Activated CD8-positive, alpha-beta T cell treated with anti-CD3 and anti-CD28 coated beads, Interleukin-2, amount 10 ng/mL, durations not matched to agents 7 days and 5 days (primary cell): ENCODE data around the gene FAM98B. TPM values are rescaled to one million over a fixed set of nuclear protein-coding genes. Genes with fewer than 3 reads are reported as not detected.
"Not testable (repeated sequence)": the region's sequence is repeated elsewhere in the genome, so short reads cannot be mapped to it uniquely, and the experiment has no call there.

Experiments
- ATAC-seq: fragments of 150-1000 bp; cut with Tn5 transposase; one replicate; pipeline ENCODE4 v1.10.0; 2021; ENCODE audit warnings: moderate library complexity
- CTCF ChIA-PET: fragments of 350-600 bp; sonication (Branson Sonifier 250); formaldehyde crosslinking; loops from one replicate; lab custom pipeline; 2021; ENCODE audit warnings: antibody characterized with exemption; lab: Charles Lee
- POLR2A ChIA-PET: fragments of 350-600 bp; sonication (Branson Sonifier 250); formaldehyde crosslinking; loops from one replicate; lab custom pipeline; 2021; ENCODE audit warnings: antibody characterized with exemption; lab: Charles Lee
- DNase-seq: peaks from one replicate; pipeline ENCODE4 v3.0.0-alpha.2; 2020
- H3K27ac Mint-ChIP-seq: one replicate; pipeline ENCODE4 v1.8.0; 2021; ENCODE audit warnings: mild to moderate bottlenecking, mixed read lengths
- H3K27me3 Mint-ChIP-seq: one replicate; pipeline ENCODE4 v1.8.0; 2021; ENCODE audit warnings: low read depth, mixed read lengths
- H3K36me3 Mint-ChIP-seq: one replicate; pipeline ENCODE4 v1.8.0; 2021; ENCODE audit warnings: low read depth, mixed read lengths
- H3K4me1 Mint-ChIP-seq: one replicate; pipeline ENCODE4 v1.8.0; 2021; ENCODE audit warnings: low read depth, mixed read lengths
- H3K4me3 Mint-ChIP-seq: one replicate; pipeline ENCODE4 v1.8.0; 2021; ENCODE audit warnings: mild to moderate bottlenecking, mixed read lengths
- H3K9me3 Mint-ChIP-seq: one replicate; pipeline ENCODE4 v1.8.0; 2022; ENCODE audit warnings: mixed read lengths; ENCODE audit not compliant: insufficient read depth
- total RNA-seq, 2 experiments: library from RNA; stranded (reverse); gene quantifications; one replicate each; pipeline ENCODE4 v1.2.3, GENCODE V29; 2021

FAM98B gene
- total RNA-seq, 2 experiments from 2014 or later: 42.8 to 43.9 TPM

DNA sequence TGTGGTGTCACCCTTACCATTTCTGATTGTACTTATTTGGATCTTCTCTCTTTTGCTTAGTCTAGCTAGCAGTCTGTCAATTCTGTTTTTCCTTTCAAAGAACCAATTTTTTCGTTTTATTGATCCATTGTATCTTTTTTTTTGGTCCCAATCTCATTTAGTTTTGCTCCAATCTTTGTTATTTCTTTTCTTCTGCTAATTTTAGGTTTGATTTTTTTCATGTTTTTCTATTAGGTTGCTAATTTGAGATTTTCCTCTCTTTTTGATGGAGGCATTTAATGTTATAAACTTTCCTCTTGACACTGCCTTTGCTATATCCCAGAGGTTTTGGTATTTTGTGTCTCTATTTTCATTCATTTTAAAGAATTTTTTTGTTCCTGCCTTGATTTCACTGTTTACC lies 16.9 kb upstream of the FAM98B start:
- no peak for ATAC-seq
- Mint-ChIP-seq H3K27me3 (peaks cover 46% of the 10 kb centered on the region), H3K4me1 (peaks cover 11% of the 10 kb centered on the region), H3K4me3 (no peak overlapping the region), H3K9me3 (no peaks in the 10 kb centered on the region), H3K36me3 (no peaks in the 10 kb centered on the region), H3K27ac (no peak overlapping the region)
- ChIA-PET CTCF (no interaction called here), POLR2A (no interaction called here)
- DNase-seq: no peak

DNA sequence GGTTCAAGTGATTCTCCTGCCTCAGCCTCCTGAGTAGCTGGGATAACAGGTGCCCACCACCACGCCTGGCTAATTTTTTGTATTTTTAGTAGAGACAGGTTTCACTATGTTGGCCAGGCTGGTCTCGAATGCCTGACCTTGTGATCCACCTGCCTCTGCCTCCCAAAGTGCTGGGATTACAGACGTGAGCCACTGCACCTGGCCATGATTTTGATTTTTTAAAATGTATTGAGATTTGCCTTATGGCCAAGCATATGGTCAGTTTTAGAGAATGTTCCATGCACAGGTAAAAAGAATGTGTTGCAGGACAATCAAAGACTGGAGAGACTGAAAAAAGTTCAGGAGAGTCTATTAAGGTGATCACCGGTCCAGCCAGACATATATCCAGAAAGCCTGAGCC lies 16.3 kb upstream of the FAM98B start:
- H3K36me3 Mint-ChIP-seq, POLR2A ChIA-PET, H3K9me3 Mint-ChIP-seq, H3K27ac Mint-ChIP-seq, ATAC-seq, DNase-seq, H3K4me3 Mint-ChIP-seq: not testable (repeated sequence)
- Mint-ChIP-seq H3K4me1 (peaks cover 11% of the 10 kb centered on the region), H3K27me3 (peaks cover 43% of the 10 kb centered on the region)
- CTCF ChIA-PET: interaction anchor here (5.0 to 5.5 kb wide), 2 partner anchors 250 to 261 kb away, joined by 151 to 261 read pairs; no protein-coding TSS in a partner anchor

DNA sequence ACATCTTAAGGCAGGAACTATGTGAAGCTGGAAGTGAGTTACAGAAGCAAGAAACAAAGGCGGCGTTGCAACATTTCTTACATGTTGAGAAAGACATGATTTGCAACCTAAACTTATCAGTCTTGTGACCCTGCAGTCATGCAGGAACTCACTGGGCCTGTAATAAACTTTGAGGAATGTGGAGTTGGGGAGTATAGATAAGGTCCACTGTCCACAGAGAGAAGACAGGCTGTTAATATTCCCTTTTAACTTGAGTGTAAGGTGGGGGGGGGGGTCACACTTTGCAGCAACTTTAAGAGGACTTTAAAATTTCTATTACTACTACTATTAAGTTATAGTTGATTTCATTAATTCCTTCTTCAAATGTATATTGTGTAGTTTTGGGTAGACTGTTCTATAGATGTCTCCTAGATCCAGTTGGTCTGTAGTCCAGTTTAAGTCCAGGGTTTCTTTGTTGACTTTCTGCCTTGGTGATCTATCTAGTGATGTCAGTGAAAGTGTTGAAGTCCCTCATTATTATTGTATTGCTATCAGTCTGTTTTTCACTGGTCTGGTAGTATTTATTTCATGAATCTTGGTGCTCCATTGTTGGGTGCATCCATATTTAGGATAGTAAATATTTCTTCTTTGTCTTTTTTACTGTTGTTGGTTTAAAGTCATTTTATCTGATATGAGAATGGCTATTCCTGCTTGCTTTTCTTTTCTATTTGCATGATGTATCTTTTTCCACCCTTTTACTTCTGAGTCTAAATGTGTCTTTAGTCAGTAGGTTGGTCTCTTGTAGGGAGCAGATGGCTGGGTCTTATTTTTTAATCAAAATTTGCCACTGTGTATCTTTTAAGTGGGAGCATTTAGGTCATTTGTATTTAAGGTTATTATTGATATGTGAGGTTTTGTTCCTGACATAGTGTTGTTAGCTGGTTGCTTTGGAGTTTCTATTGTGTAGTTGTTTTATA lies 15.6 kb upstream of the FAM98B start:
- ChIA-PET CTCF (interaction anchor here (1.0 to 5.5 kb wide), 9 partner anchors 8 to 260 kb away, joined by 3 to 261 read pairs (median 32); partner anchors contain the start of gene FAM98B), POLR2A (no interaction called here)
- Mint-ChIP-seq H3K4me3 (no peak overlapping the region), H3K27ac (no peak overlapping the region), H3K4me1 (peaks cover 11% of the 10 kb centered on the region), H3K36me3 (no peaks in the 10 kb centered on the region), H3K9me3 (no peaks in the 10 kb centered on the region), H3K27me3 (peaks cover 41% of the 10 kb centered on the region)
- DNase-seq (no peak), ATAC-seq (no peak)

DNA sequence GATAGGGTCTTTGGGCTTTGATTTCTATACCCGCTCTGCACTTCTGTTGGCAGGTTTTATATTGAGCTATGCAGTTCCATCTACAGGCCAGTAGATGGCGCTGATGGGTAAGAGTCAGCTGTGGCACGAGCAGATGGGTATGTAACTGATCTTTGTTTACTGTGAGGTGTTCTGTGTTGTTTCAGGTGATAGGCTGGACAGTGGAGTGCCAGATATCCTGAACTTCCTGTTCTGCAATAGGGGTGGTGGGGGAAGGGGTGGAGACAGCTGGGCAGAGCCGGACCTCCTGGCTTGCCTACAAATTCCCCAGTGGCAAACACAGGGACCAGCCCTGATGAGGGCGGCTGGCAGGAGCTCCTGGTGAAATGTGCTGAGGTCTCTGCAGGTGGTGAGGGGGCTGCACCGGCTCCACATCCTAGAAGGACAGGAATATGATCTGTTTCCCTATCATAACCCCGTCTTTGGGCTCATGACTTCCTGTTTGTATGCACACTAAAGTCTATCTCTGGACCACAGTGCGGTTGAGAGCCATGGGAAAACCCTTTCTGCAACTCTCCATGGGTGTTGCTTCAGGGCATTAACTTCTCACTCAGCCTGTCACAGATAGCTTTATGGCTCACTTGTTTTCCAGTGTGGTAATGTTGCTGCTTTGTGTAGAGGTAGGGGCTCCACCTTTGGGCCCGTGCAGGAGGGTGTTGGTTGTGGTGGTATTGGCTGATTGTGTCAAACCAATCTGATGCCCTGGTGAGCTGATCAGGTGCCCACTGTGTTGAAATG lies 13.4 kb upstream of the FAM98B start:
- CTCF ChIA-PET: interaction anchor here (0.6 to 5.5 kb wide), 59 partner anchors 8 to 1316 kb away, joined by 3 to 261 read pairs (median 5); partner anchors contain the start of gene FAM98B

DNA sequence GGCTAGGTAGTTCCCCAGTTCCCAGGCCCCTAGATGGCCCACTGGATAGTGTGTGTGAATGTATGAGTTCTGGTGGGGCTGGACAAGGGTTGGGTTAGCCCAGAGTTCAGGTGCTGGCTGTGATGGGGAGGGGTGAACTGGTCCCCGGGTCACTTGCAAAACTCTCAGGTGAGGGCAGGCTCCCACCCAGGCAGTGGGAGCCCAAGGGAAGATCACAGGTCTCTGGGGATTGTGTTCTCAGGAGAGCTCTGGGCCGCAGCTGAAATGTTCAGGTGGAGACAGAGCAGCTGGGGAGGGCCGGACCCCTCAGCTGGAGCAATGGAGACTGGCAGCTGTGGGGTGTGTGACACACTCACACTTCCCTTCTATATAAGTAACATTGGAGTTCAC lies 12.8 kb upstream of the FAM98B start:
- Mint-ChIP-seq H3K27me3 (peaks cover 35% of the 10 kb centered on the region), H3K4me1 (peaks cover 11% of the 10 kb centered on the region), H3K9me3 (no peaks in the 10 kb centered on the region), H3K36me3 (no peaks in the 10 kb centered on the region), H3K4me3 (no peak overlapping the region), H3K27ac (no peak overlapping the region)
- no peak for DNase-seq
- CTCF ChIA-PET: interaction anchor here (0.9 to 5.5 kb wide), 39 partner anchors 8 to 1315 kb away, joined by 3 to 261 read pairs (median 5); partner anchors contain the start of gene FAM98B
- no peak for ATAC-seq
- POLR2A ChIA-PET: interaction anchor here (2.9 kb wide), 1 partner anchor 13 kb away, joined by 15 read pairs; the partner anchor contains the start of gene FAM98B

More for the DNA sequence above, 13.4 kb upstream of the FAM98B start:
- peaks cover 11% of the 10 kb centered on the region for H3K4me1 Mint-ChIP-seq
- ATAC-seq (peak; percentile 82), DNase-seq (peak; percentile 73)
- H3K36me3 Mint-ChIP-seq: no peaks in the 10 kb centered on the region
- no peaks in the 10 kb centered on the region for H3K9me3 Mint-ChIP-seq
- H3K27ac Mint-ChIP-seq: no peak overlapping the region
- no peak overlapping the region for H3K4me3 Mint-ChIP-seq
- peaks cover 34% of the 10 kb centered on the region for H3K27me3 Mint-ChIP-seq
- POLR2A ChIA-PET: interaction anchor here (0.9 to 2.9 kb wide), 3 partner anchors 14 to 259 kb away, joined by 3 to 15 read pairs (median 3); partner anchors contain the start of gene FAM98B

DNA sequence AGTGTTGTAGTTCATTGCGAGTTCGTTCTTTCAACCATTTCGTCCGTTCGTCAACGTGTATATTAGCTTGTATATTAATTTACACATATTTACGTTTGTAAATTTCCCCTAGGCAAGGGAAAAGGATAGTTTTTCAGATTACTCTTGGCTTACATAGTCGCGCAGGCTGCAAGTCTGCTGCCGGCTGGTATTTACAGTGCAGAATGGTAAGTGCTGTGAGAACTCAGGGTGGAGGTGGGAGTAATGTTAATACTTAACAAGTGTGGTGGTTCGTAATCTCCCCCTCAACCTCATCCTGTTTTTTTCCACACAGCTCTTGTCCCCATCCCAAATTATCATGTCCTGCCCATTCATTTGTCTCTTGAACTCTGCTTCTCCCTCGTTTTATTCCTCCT lies 766 bp downstream of the FAM98B start:
- H3K4me1 Mint-ChIP-seq: peaks cover 30% of the 10 kb centered on the region
- H3K9me3 Mint-ChIP-seq: no peaks in the 10 kb centered on the region
- H3K36me3 Mint-ChIP-seq: no peaks in the 10 kb centered on the region
- ChIA-PET CTCF (interaction anchor here (0.6 to 5.8 kb wide), 18 partner anchors 10 to 1820 kb away, joined by 3 to 87 read pairs (median 4); no protein-coding TSS in a partner anchor), POLR2A (interaction anchor here (0.6 to 1.7 kb wide), 14 partner anchors 13 to 245 kb away, joined by 3 to 15 read pairs (median 5); no protein-coding TSS in a partner anchor)
- peaks cover 9% of the 10 kb centered on the region for H3K27me3 Mint-ChIP-seq
- peak overlapping the region; percentile 92 for H3K27ac Mint-ChIP-seq
- H3K4me3 Mint-ChIP-seq: peak overlapping the region; percentile 96
- ATAC-seq (peak; percentile 17), DNase-seq (no peak)

DNA sequence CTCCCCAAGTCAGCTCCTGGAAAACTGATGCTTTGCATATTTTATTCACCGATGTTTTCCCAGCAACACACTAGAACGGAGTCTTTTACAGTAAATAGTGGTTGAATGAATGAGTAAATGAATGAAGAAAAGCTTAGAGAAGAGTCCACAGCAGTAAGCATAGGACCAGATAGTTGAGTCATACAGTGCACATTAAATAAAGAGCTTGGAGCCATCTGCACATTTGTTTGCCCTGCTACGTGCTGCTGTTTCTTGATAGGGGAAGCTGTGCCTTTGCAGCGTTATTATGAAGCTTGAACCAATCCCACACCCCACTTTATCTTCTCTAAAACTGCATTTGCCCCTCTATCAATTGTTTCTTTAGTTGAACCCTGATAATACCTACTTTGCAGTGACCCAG lies 1.2 kb downstream of the FAM98B start:
- Mint-ChIP-seq H3K27me3 (peaks cover 6% of the 10 kb centered on the region), H3K4me3 (peak overlapping the region; percentile 96), H3K27ac (peak overlapping the region; percentile 92), H3K9me3 (no peaks in the 10 kb centered on the region), H3K4me1 (peaks cover 33% of the 10 kb centered on the region), H3K36me3 (no peaks in the 10 kb centered on the region)
- POLR2A ChIA-PET: interaction anchor here (0.9 to 1.7 kb wide), 9 partner anchors 14 to 244 kb away, joined by 3 to 15 read pairs (median 6); no protein-coding TSS in a partner anchor
- ATAC-seq: no peak
- DNase-seq: no peak
- CTCF ChIA-PET: interaction anchor here (0.6 to 5.8 kb wide), 14 partner anchors 9 to 1125 kb away, joined by 3 to 87 read pairs (median 4); no protein-coding TSS in a partner anchor

DNA sequence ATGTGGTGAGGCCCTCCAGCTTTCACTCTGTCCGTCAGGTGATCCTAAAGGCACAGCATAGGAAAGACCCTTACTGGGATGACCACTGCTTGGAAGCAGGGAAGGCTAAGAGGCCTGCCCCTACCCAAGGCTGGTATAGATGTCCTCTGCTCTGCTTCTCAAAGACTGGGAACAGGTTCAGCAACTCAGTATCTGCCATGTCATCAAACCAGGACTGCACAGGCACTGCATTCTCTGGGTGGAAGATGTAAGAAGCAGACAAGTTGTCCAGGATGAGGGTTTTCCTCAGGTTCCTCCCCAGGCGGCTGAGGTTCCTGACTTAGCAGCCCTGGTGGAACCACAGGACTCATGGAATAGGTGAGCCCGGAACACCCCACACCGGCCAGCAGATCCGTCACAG lies 4.7 kb downstream of the FAM98B start:
- H3K36me3 Mint-ChIP-seq: no peaks in the 10 kb centered on the region
- H3K9me3 Mint-ChIP-seq: no peaks in the 10 kb centered on the region
- DNase-seq (no peak), ATAC-seq (no peak)
- CTCF ChIA-PET: interaction anchor here (1.1 to 3.1 kb wide), 6 partner anchors 14 to 249 kb away, joined by 3 to 15 read pairs (median 5); no protein-coding TSS in a partner anchor
- H3K27me3 Mint-ChIP-seq: no peaks in the 10 kb centered on the region
- H3K4me3 Mint-ChIP-seq: no peak overlapping the region
- POLR2A ChIA-PET: no interaction called here
- H3K27ac Mint-ChIP-seq: no peak overlapping the region
- peaks cover 42% of the 10 kb centered on the region for H3K4me1 Mint-ChIP-seq

DNA sequence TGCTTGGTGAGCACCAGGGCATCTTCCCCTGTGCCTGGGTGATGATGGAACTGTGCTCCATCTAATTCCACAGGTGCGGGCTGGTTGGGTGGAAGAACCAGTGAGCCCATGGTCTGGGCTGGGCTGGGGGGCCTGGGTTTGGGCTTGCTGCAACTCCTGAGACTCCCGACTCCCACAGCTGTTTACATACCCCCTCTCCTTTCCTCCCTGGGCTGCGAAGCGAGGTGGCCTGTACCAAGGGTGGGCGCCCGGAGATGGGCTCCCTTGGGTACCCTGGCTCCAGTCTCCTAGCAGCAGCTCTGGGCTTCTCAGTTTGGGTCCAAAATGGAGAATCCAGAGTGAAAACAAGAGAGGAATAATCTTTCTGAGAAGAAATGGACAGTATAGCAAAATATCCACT lies 5.6 kb downstream of the FAM98B start:
- Mint-ChIP-seq H3K27ac (no peak overlapping the region), H3K27me3 (no peaks in the 10 kb centered on the region), H3K4me3 (no peak overlapping the region), H3K36me3 (no peaks in the 10 kb centered on the region), H3K9me3 (no peaks in the 10 kb centered on the region), H3K4me1 (peaks cover 41% of the 10 kb centered on the region)
- CTCF ChIA-PET: interaction anchor here (1.2 to 3.1 kb wide), 3 partner anchors 15 to 231 kb away, joined by 4 to 15 read pairs (median 8); no protein-coding TSS in a partner anchor
- ATAC-seq (no peak), DNase-seq (no peak)
- POLR2A ChIA-PET: no interaction called here

DNA sequence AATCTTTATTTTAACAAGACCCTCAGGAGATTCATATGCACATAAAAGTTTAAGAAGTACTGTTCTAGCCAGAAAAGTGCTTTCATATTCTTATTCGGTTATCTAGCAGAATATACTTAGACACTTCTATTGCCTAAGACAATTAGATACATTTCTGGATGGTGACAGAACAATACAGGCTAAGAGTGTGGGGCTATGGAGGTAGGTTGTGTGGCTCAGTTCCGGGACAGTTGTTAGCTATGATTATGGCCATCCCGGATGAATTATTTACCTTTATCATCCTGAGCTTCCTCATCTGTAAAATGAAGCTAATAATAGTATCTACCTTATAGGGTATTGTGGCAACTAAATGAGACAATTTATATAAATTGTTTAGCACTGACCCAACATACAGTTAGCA lies 6.6 kb downstream of the FAM98B start:
- ATAC-seq (no peak), DNase-seq (no peak)
- Mint-ChIP-seq H3K36me3 (no peaks in the 10 kb centered on the region), H3K4me1 (peaks cover 32% of the 10 kb centered on the region), H3K9me3 (no peaks in the 10 kb centered on the region), H3K4me3 (no peak overlapping the region), H3K27me3 (no peaks in the 10 kb centered on the region), H3K27ac (no peak overlapping the region)
- ChIA-PET POLR2A (interaction anchor here (0.6 kb wide), 1 partner anchor 200 kb away, joined by 6 read pairs; no protein-coding TSS in a partner anchor), CTCF (interaction anchor here (0.8 to 3.1 kb wide), 8 partner anchors 14 to 239 kb away, joined by 3 to 15 read pairs (median 6); no protein-coding TSS in a partner anchor)
